Measurements from ENCODE around the gene ITK.
A peak's percentile ranks its signal among the peaks of the same experiment; 100 is the strongest.

ITK gene

GRCh38 chr5:157180374-157181264 lies at the start of gene ITK:
TSS of gene ITK (plus strand) at chr5:157180840. CDS start at chr5:157180978, 138 bp downstream.
- no peak for DNase-seq

GRCh38 chr5:157130925-157131324 lies 49.7 kb upstream of the ITK start:
- DNase-seq, result no peak

- no peak for DNase-seq
Observed at GRCh38 chr5:157132281-157132612, 48.4 kb upstream of the ITK start.

- no peak for DNase-seq
Observed at GRCh38 chr5:157137691-157138090, 42.9 kb upstream of the ITK start.

- peak; percentile 99 for DNase-seq
Observed at GRCh38 chr5:157142317-157143126, 38.1 kb upstream of the ITK start, which contains the start of gene MED7. TSS of gene MED7 (minus strand) at chr5:157142865. CDS start at chr5:157139431, 3,434 bp downstream.

- no peak for DNase-seq
Observed at GRCh38 chr5:157143127-157143971, 37.3 kb upstream of the ITK start.

- peak; percentile 63 for DNase-seq
Observed at GRCh38 chr5:157148734-157149615, 31.7 kb upstream of the ITK start.

- no peak for DNase-seq
Observed at GRCh38 chr5:157150995-157151394, 29.6 kb upstream of the ITK start.

GRCh38 chr5:157155297-157155696 lies 25.3 kb upstream of the ITK start:
- no peak for DNase-seq

GRCh38 chr5:157157293-157157891 lies 23.2 kb upstream of the ITK start:
- no peak for DNase-seq

GRCh38 chr5:157159209-157159751 lies 21.4 kb upstream of the ITK start:
- no peak for DNase-seq

GRCh38 chr5:157160001-157160400 lies 20.6 kb upstream of the ITK start:
- no peak for DNase-seq

- no peak for DNase-seq
Observed at GRCh38 chr5:157161996-157162395, 18.6 kb upstream of the ITK start.

GRCh38 chr5:157162919-157163510 lies 17.6 kb upstream of the ITK start:
- DNase-seq, result no peak

- DNase-seq, result no peak
Observed at GRCh38 chr5:157164521-157164920, 16.1 kb upstream of the ITK start.

GRCh38 chr5:157165261-157165660 lies 15.4 kb upstream of the ITK start:
- no peak for DNase-seq

GRCh38 chr5:157165668-157166067 lies 15.0 kb upstream of the ITK start:
- no peak for DNase-seq

- DNase-seq, result no peak
Observed at GRCh38 chr5:157166214-157167213, 14.1 kb upstream of the ITK start, which contains the start of gene GARIN3. TSS of gene GARIN3 (minus strand) at chr5:157166264. CDS start at chr5:157166168, 96 bp downstream.

- peak; percentile 77 for DNase-seq
Observed at GRCh38 chr5:157167214-157167621, 13.4 kb upstream of the ITK start.
